HCT116 (cell line): ENCODE data around the gene SSC4D. TPM values are rescaled to one million over a fixed set of nuclear protein-coding genes. Genes with fewer than 3 reads are reported as not detected.
A peak's percentile ranks its signal among the peaks of the same experiment; 100 is the strongest.

Source experiments
- ATAC-seq: fragments of 200-7000 bp; cut with Tn5 transposase; 2 replicates; pipeline ENCODE4 v1.9.1; 2020; ENCODE audit warnings: mild to moderate bottlenecking, moderate library complexity
- BruUV-seq: library from RNA; stranded (reverse); fragments of 400-500 nt; replicated peaks from 2 replicates; lab custom pipeline; 2021; lab: Mats Ljungman, UMichigan
- CTCF ChIA-PET: fragments of 300-600 bp; sonication (Branson Sonifier 250); formaldehyde crosslinking; loops from one replicate; lab custom pipeline; 2021; ENCODE audit warnings: antibody characterized with exemption; lab: Charles Lee
- POLR2A ChIA-PET: fragments of 300-600, 350-600 bp; sonication (Branson Sonifier 250); formaldehyde crosslinking; loops from one replicate; lab custom pipeline; 2021; ENCODE audit warnings: antibody characterized with exemption; lab: Charles Lee
- RAD21 ChIA-PET, 2 experiments: fragments of 300-600 bp; sonication (Branson Sonifier 250); formaldehyde crosslinking; loops; one replicate each; lab custom pipeline; 2023; ENCODE audit warnings: low total read pairs in 2 of 2; ENCODE audit not compliant: uncharacterized antibody in 2 of 2, unreplicated experiment in 2 of 2, low non-redundant PET in 1 of 2; lab: Charles Lee
- DNase-seq: peaks from one replicate; pipeline ENCODE4 v3.0.0-alpha.2; 2010; ENCODE audit warnings: low read depth, low spot score
- H2AFZ ChIP-seq: fragments of 200-600 bp; shearing (Covaris generic), sonication (generic); 2 replicates; pipeline ENCODE4 v1.6.1; 2017; ENCODE audit warnings: low read depth, mixed run types, mixed read lengths, antibody characterized with exemption, low read length; ENCODE audit not compliant: poor library complexity, severe bottlenecking
- H3K27ac ChIP-seq: 2 replicates; pipeline ENCODE4 v1.5.1; 2012; ENCODE audit warnings: low read depth, low read length
- H3K27me3 ChIP-seq: fragments of 200-600 bp; sonication (generic); 2 replicates; pipeline ENCODE4 v1.6.1; 2016; ENCODE audit warnings: mixed run types, low read length, mixed read lengths; ENCODE audit not compliant: insufficient read depth
- H3K36me3 ChIP-seq, 2 experiments: fragments of 200-500 bp in 1 of 2; fragments of 200-600 bp in 1 of 2; sonication (Bioruptor generic) in 1 of 2; sonication (generic) in 1 of 2; 2 replicates each; pipeline versions ENCODE4 v1.5.1 to v1.6.1; 2014 to 2016; ENCODE audit warnings: low read length in 2 of 2, inconsistent platforms in 1 of 2, mixed read lengths in 1 of 2, mixed run types in 1 of 2; ENCODE audit not compliant: insufficient read depth in 2 of 2, control insufficient read depth in 1 of 2
- H3K4me1 ChIP-seq, 2 experiments: fragments of 200-600 bp in 1 of 2; sonication (generic) in 1 of 2; 2 replicates each; pipeline versions ENCODE4 v1.5.1 to v1.6.1; 2012 to 2017; ENCODE audit warnings: low read length in 2 of 2, inconsistent platforms in 1 of 2, mild to moderate bottlenecking in 1 of 2, mixed read lengths in 1 of 2, mixed run types in 1 of 2, moderate library complexity in 1 of 2; ENCODE audit not compliant: insufficient read depth in 2 of 2, control insufficient read depth in 1 of 2
- H3K4me2 ChIP-seq: fragments of 200-600 bp; sonication (generic); 2 replicates; pipeline ENCODE4 v1.6.1; 2017; ENCODE audit warnings: mixed run types, low read length, mixed read lengths
- H3K4me3 ChIP-seq, 2 experiments: fragments of 200-600 bp in 1 of 2; sonication (generic) in 1 of 2; replicated peaks in 1 of 2; 2 replicates each; pipeline ENCODE4 v1.5.1; 2011 to 2016; ENCODE audit warnings: low read length in 2 of 2, control low read depth in 1 of 2, low read depth in 1 of 2, mild to moderate bottlenecking in 1 of 2, mixed read lengths in 1 of 2, mixed run types in 1 of 2
- H3K79me2 ChIP-seq: fragments of 200-600 bp; sonication (generic); 2 replicates; pipeline ENCODE4 v1.6.1; 2017; ENCODE audit warnings: mild to moderate bottlenecking, mixed run types, low read length, moderate library complexity, mixed read lengths; ENCODE audit not compliant: insufficient read depth
- H3K9ac ChIP-seq: fragments of 200-600 bp; sonication (generic); 2 replicates; pipeline ENCODE4 v1.6.1; 2016; ENCODE audit warnings: low read length, mixed read lengths
- H3K9me2 ChIP-seq: fragments of 200-600 bp; sonication (generic), shearing (Covaris generic); 2 replicates; pipeline ENCODE4 v1.6.1; 2017; ENCODE audit warnings: mixed run types, mild to moderate bottlenecking, moderate library complexity; ENCODE audit not compliant: insufficient read depth
- H3K9me3 ChIP-seq, 2 experiments: fragments of 200-500 bp in 1 of 2; fragments of 200-600 bp in 1 of 2; sonication (Bioruptor generic) in 1 of 2; sonication (generic) in 1 of 2; 2 replicates each; pipeline ENCODE4 v1.6.1; 2014 to 2017; ENCODE audit warnings: low read length in 2 of 2, mixed read lengths in 2 of 2, inconsistent platforms in 1 of 2, low read depth in 1 of 2, mild to moderate bottlenecking in 1 of 2, mixed run types in 1 of 2, moderate library complexity in 1 of 2; ENCODE audit not compliant: control insufficient read depth in 1 of 2, insufficient read depth in 1 of 2
- H4K20me1 ChIP-seq: fragments of 200-600 bp; sonication (generic), shearing (Covaris generic); 2 replicates; pipeline ENCODE4 v1.6.1; 2017; ENCODE audit warnings: mixed run types, mild to moderate bottlenecking, moderate library complexity; ENCODE audit not compliant: insufficient read depth
- CBX3 ChIP-seq: IDR thresholded peaks from 2 replicates; pipeline ENCODE4 v1.6.1; 2012; ENCODE audit warnings: low read depth
- ELF1 ChIP-seq: IDR thresholded peaks from 2 replicates; pipeline ENCODE4 v1.6.1; 2012; ENCODE audit warnings: low read depth, borderline replicate concordance
- EZH2phosphoT487 ChIP-seq: fragments of 200-600 bp; IDR thresholded peaks from 2 replicates; pipeline ENCODE4 v1.6.1; 2018; ENCODE audit warnings: antibody characterized with exemption, borderline replicate concordance
- POLR2AphosphoS5 ChIP-seq: IDR thresholded peaks from 2 replicates; pipeline ENCODE4 v1.6.1; 2011; ENCODE audit warnings: mild to moderate bottlenecking, low read depth, low read length, moderate library complexity
- ZFX ChIP-seq: fragments of 450-650 bp; IDR thresholded peaks from 2 replicates; pipeline ENCODE4 v1.6.1; 2017
- intact Hi-C: fragments of 100-400 bp; cut with micrococcal nuclease; formaldehyde crosslinking; loops from 2 replicates; pipeline ENCODE4 v1.10.0; 2022
- total RNA-seq: library from RNA; stranded (reverse); gene quantifications from one replicate; pipeline ENCODE4 v1.2.1, GENCODE V29; 2021; ENCODE audit not compliant: unreplicated experiment
- TF ChIP-seq, protein P1 (sequence below): IDR thresholded peaks from 2 replicates; pipeline ENCODE4 v1.6.1; 2012
- TF ChIP-seq, protein P2 (sequence below): IDR thresholded peaks from 2 replicates; pipeline ENCODE4 v1.6.1; 2011; ENCODE audit warnings: mild to moderate bottlenecking, low read length, moderate library complexity; ENCODE audit not compliant: insufficient replicate concordance; ENCODE audit errors: extremely low read depth

Gene SSC4D
- total RNA-seq, 1 experiment from 2014 or later = 1.1 TPM

DNA sequence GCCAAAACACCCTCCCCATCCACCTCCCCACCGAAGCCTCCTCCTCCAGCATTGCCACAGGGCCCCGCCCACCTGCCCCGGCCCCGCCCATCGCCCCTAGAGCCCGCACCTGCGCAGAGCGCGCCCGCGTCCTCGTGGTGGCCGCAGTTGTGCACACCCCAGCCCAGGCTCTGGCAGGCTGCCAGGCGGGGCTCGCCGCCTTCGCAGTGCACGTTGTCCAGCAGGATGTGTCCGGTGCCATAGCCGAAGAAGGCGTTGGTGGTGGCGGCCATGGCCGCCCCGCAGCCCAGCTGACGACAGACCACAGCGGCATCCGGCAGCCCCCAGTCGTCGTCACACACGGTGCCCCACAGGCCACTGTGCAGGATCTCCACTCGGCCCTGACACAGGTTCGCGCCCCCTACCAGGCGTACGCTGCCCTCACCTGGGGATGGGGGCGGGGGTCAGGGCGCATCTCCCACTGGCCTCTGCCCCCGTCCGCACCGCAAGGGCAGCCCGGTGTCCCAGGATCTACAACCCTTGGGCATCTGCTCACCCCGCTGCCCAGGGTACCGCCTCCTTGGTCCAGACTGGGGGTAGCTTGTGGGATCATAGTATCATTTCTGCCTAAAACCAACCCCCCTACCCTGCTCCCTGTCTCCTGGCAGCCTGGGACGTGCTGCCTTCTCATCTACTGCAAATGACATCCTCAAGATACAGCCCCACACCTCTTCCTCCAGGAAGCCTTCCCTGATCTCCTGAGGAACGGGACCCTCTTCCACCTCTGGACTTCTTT is 11.9 kb downstream of the SSC4D start:
- DNase-seq (no peak), ATAC-seq (peak; percentile 69)
- no TSS peak for BruUV-seq
- no peaks in the 10 kb centered on the region for H3K9me2 ChIP-seq
- peaks cover 20 to 44% of the 10 kb centered on the region in 2 experiments for H3K4me1 ChIP-seq
- peak overlapping the region; percentile 65 for H3K9ac ChIP-seq
- H3K27ac ChIP-seq = peak overlapping the region; percentile 38; the same call in 1 of the 2 replicates
- ChIA-PET POLR2A (no interaction called here), CTCF (no interaction called here), RAD21 (no interaction called here)
- H2AFZ ChIP-seq = no peak overlapping the region
- H3K27me3 ChIP-seq = no peaks in the 10 kb centered on the region
- no peaks in the 10 kb centered on the region for H3K9me3 ChIP-seq
- H3K79me2 ChIP-seq = no peaks in the 10 kb centered on the region; the same call in 1 of the 2 replicates
- peak overlapping the region; percentile 42 to 58 for H3K4me3 ChIP-seq
- intact Hi-C loops = no loop called here
- H3K36me3 ChIP-seq = no peaks in the 10 kb centered on the region
- no peaks in the 10 kb centered on the region for H4K20me1 ChIP-seq
- TF ChIP-seq POLR2AphosphoS5 (peak; percentile 71), CBX3 (no peak)
- peak overlapping the region; percentile 86 for H3K4me2 ChIP-seq

DNA sequence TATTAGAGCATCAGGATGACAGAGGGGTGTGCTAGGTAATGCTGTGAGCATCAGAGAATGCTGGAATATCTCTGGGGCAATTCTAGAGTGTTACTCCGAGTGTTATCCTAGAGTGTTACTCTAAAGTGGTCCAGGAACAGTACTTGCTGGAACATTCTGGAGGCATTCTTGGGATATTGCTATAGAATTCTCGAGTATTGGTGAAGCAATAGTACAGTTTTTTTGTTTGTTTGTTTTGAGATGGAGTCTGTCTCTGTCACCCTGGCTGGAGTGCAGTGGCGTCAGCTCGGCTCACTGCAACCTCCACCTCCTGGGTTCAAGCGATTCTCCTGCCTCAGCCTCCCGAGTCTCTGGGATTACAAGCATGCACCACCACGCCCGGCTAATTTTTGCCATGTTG is 12.6 kb downstream of the SSC4D start:
- TF ChIP-seq ZFX (no peak), EZH2phosphoT487 (no peak), ELF1 (no peak)
- TF ChIP-seq, protein P1, sequence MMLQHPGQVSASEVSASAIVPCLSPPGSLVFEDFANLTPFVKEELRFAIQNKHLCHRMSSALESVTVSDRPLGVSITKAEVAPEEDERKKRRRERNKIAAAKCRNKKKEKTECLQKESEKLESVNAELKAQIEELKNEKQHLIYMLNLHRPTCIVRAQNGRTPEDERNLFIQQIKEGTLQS = no peak
- TF ChIP-seq, protein P2, sequence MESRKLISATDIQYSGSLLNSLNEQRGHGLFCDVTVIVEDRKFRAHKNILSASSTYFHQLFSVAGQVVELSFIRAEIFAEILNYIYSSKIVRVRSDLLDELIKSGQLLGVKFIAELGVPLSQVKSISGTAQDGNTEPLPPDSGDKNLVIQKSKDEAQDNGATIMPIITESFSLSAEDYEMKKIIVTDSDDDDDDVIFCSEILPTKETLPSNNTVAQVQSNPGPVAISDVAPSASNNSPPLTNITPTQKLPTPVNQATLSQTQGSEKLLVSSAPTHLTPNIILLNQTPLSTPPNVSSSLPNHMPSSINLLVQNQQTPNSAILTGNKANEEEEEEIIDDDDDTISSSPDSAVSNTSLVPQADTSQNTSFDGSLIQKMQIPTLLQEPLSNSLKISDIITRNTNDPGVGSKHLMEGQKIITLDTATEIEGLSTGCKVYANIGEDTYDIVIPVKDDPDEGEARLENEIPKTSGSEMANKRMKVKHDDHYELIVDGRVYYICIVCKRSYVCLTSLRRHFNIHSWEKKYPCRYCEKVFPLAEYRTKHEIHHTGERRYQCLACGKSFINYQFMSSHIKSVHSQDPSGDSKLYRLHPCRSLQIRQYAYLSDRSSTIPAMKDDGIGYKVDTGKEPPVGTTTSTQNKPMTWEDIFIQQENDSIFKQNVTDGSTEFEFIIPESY = no peak
- TF ChIP-seq, all 23 proteins: peak for 0
- Histone ChIP-seq H3K36me3 (no peaks in the 10 kb centered on the region), H2AFZ (no peak overlapping the region), H3K9ac (peak overlapping the region; percentile 65; the same call in 1 of the 2 replicates), H3K9me3 (no peaks in the 10 kb centered on the region), H4K20me1 (no peaks in the 10 kb centered on the region), H3K9me2 (no peaks in the 10 kb centered on the region), H3K79me2 (no peaks in the 10 kb centered on the region; the same call in 1 of the 2 replicates), H3K4me3 (peak overlapping the region in 1 of 2 experiments; percentile 58; a peak in 2 of 4 replicates), H3K27ac (peak overlapping the region; percentile 24; the same call in 1 of the 2 replicates), H3K27me3 (no peaks in the 10 kb centered on the region), H3K4me1 (peaks cover 23 to 51% of the 10 kb centered on the region in 2 experiments), H3K4me2 (peak overlapping the region; percentile 86)
- ChIA-PET CTCF (no interaction called here), RAD21 (no interaction called here), POLR2A (no interaction called here)
- intact Hi-C loops = no loop called here
- no TSS peak for BruUV-seq
- ATAC-seq = no peak
- DNase-seq = no peak
